ENCODE measurements around the gene ARNT2.

ARNT2 gene

DNA sequence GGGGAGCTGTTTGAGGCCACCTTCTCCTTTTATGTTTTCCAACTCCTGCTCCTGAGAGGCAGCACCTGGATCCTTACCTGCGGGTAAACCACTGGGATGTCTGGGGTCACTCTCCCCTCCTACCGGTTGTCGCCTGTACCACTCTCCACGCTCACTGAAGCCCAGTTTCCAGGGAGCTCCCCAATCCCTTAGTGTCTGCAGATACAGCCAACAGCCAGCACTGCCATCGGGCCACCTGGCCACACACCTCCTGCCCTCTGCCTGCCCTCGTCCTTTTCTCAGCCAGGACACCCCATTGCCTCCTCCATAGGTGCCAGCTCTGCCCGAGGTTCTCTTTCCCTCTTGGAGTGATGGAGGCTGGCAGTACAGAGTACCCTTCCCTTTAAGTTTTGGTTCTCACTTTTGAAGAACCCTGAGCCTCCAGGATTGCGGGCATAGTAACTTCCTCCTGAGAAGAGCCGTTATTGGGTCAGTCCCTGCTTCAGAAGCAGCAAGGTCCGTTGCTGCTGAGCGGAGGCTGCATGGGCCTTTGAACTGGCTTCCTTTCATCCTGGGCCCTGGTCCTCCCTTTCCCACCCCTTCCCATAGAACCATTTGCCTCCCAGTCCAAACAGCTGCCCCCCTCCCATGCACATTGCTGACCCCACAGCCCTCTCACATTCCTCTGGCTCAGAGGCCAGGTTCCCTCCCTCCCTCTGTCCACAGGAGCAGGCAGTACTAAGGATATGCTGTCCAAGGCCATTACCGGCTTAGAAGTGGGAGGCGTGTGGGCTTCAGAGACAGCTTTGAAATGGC, 30.9 kb downstream of the ARNT2 start:
- CTCF ChIA-PET, result no interaction called here
- TF ChIP-seq, protein P1, sequence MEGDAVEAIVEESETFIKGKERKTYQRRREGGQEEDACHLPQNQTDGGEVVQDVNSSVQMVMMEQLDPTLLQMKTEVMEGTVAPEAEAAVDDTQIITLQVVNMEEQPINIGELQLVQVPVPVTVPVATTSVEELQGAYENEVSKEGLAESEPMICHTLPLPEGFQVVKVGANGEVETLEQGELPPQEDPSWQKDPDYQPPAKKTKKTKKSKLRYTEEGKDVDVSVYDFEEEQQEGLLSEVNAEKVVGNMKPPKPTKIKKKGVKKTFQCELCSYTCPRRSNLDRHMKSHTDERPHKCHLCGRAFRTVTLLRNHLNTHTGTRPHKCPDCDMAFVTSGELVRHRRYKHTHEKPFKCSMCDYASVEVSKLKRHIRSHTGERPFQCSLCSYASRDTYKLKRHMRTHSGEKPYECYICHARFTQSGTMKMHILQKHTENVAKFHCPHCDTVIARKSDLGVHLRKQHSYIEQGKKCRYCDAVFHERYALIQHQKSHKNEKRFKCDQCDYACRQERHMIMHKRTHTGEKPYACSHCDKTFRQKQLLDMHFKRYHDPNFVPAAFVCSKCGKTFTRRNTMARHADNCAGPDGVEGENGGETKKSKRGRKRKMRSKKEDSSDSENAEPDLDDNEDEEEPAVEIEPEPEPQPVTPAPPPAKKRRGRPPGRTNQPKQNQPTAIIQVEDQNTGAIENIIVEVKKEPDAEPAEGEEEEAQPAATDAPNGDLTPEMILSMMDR (IDR thresholded peaks at IDR 0.05; ENCODE audit: control extremely low read depth, extremely low read depth, low read depth, missing control alignments), result no peak
- POLR2A ChIA-PET, result no interaction called here
- DNase-seq (ENCODE audit: extremely low spot score), result no peak

DNA sequence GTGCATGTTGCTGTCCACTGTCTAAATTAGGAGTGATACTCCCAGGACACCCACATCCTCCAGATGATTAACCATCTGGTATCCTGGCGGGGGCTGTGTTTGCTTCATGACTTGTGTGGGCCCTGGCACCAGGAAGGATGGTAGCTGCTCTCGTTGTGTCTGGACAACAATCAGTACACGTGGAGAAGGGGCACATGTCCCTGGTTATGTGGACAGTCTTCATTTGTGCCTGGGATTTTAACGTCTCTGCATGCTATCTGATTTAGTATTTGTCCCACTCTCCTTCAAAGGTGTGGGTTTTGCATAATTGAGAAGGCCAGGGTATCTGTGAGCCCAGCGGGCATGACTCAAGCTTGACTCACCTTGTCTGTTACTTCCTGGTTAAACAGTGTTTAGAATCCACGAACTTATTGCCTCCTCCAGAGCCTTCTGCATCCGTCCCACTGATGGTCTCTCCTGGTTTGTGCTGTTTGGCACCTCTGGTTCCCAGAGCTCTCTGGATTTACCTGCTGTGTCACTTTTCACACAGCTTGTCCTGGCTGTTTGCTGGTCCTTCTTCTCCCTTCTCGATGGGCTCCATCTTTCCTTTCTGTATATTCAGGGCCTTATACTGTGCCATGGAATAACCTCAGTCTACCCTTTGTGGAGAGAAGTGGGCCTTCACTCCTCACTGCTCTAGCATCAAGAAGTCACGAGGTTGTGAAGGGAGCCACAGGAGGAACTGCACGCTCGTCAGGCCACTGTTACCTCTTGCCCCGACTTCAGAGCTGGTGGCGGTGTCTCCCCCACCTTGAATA, 32.5 kb downstream of the ARNT2 start:
- ChIA-PET CTCF (no interaction called here), POLR2A (no interaction called here)
- no peak for DNase-seq (ENCODE audit: extremely low spot score)
- TF ChIP-seq, protein P1 (IDR thresholded peaks at IDR 0.05; ENCODE audit: control extremely low read depth, extremely low read depth, low read depth, missing control alignments), result no peak

DNA sequence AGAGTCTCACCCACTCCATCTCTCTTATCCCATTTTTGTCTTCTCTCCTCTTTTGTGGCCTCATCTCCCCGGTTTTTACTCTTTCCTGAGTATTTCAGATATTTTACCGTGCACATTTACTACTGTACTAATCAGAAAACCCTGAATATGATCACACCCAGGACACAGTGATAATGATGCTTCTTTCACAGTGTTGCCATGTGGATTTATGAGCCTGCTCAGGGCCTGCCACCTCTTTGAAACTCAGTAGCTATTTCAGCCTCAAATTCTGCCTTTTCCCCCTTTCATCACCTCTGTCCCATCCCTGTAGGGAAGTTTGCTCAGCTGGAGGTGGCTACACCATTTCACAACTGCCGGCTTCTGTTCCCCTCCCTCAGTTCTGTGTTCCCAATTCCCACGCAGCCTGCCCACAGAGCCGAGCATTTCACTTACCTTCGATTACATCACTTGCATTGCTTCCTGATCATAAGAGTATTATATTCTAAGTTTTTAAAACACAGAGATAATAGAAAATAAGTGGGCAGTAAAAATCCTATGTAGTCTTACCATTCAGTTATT, 33.2 kb downstream of the ARNT2 start:
- DNase-seq (ENCODE audit: extremely low spot score), result no peak
- POLR2A ChIA-PET, result no interaction called here
- TF ChIP-seq, protein P1 (IDR thresholded peaks at IDR 0.05; ENCODE audit: control extremely low read depth, extremely low read depth, low read depth, missing control alignments), result no peak
- CTCF ChIA-PET, result no interaction called here

DNA sequence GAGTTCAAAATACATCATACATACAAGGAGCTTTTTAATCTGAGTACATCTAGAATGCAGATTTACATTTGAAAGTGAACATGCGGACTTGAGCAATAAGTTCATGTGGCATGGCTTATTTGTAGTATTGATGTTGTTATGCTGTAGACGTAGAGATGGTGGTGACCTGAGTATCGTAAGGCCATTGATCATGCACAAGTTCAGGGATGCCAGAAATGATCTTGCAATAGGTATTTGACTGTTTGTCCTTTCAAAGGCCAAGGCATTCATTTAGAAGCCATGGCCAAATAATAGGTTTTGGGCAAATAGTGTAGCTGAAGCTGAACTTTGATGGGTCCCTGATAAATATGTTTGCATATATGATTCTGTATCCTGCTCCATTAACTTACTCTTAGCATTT, 35.0 kb downstream of the ARNT2 start:
- ChIA-PET POLR2A (no interaction called here), CTCF (interaction anchor here (1.1 kb wide), 1 partner anchor 18 kb away, joined by 4 read pairs; no protein-coding TSS in a partner anchor)
- TF ChIP-seq, protein P1 (IDR thresholded peaks at IDR 0.05; ENCODE audit: control extremely low read depth, extremely low read depth, low read depth, missing control alignments), result no peak
- no peak for DNase-seq (ENCODE audit: extremely low spot score)

DNA sequence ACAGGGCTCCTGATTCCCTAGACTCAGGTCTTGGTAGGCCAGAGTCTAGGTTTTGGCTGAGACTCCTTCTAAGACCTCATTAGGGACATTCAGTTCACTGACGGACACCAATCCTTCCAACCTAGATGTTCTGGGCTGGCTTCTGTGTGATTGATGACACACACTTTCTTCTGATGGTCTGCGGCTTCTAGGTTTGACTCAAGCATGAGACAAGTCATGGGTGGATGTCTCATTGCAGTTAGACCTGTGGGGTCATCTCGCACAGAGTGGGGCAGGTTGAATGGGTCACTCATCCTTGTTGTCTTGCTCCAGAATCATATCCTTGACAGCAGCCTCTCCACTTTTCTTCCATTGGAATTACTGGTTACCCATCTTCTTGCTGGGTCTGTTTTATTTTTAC, 35.8 kb downstream of the ARNT2 start:
- ChIA-PET CTCF (no interaction called here), POLR2A (no interaction called here)
- DNase-seq (ENCODE audit: extremely low spot score), result no peak
- TF ChIP-seq, protein P1 (IDR thresholded peaks at IDR 0.05; ENCODE audit: control extremely low read depth, extremely low read depth, low read depth, missing control alignments), result no peak

DNA sequence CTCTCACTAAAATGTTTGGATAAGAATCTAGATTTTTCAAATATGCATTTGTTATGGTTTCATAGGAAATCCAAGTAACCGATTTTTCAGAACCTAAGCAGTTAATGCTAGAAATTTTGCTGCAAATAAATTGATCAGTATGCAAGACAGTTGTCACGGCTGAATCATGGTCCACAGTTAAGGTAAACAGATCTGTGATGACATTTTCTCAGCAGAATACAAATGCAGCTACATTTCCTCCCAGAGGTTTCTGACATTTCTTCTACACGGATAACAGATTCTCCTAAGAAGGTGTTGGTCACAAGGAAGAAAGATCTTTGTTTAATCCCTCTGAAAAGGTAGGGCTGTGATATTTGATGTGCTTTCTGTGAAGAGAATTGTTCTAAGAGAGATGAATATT, 36.9 kb downstream of the ARNT2 start:
- POLR2A ChIA-PET, result no interaction called here
- CTCF ChIA-PET, result interaction anchor here (1.0 kb wide), 1 partner anchor 1102 kb away, joined by 3 read pairs; no protein-coding TSS in a partner anchor
- TF ChIP-seq, protein P1 (IDR thresholded peaks at IDR 0.05; ENCODE audit: control extremely low read depth, extremely low read depth, low read depth, missing control alignments), result no peak
- no peak for DNase-seq (ENCODE audit: extremely low spot score)
